ENCODE measurements around the gene ADGRB2. TPM values are rescaled to one million over a fixed set of nuclear protein-coding genes. Genes with fewer than 3 reads are reported as not detected.

ADGRB2 gene
- total and polyA plus RNA-seq, 2 donors from 2014 or later, result 3.2 to 5.3 TPM

GRCh38 chr1:31688233-31688918 lies 75.8 kb downstream of the ADGRB2 start:
- Histone ChIP-seq H3K27me3 (ENCODE audit: control insufficient read depth, insufficient read depth, low read length) (no peaks in the 10 kb centered on the region), H3K4me3 (ENCODE audit: low read length in 3 of 3) (no peak overlapping the region), H3K4me1 (ENCODE audit: control insufficient read depth in 2 of 3, insufficient read depth in 2 of 3, low read depth in 1 of 3, low read length in 3 of 3) (no peaks in the 10 kb centered on the region), H3K9ac (ENCODE audit: low read length in 3 of 3) (no peak overlapping the region), H3K27ac (ENCODE audit: low read depth in 2 of 2, low read length in 2 of 2) (no peak overlapping the region), H3K9me3 (ENCODE audit: control insufficient read depth in 2 of 3, insufficient read depth in 1 of 3, low read length in 3 of 3) (no peaks in the 10 kb centered on the region), H3K36me3 (ENCODE audit: control insufficient read depth in 2 of 3, insufficient read depth in 3 of 3, low read length in 3 of 3) (no peaks in the 10 kb centered on the region)
- peak in 1 of 5 donors; percentile 15 for DNase-seq
- no peak for FAIRE-seq
- TF ChIP-seq CTCF (IDR thresholded peaks at IDR 0.05; ENCODE audit: borderline replicate concordance, extremely low read depth, insufficient read depth), result no peak
- intact Hi-C loops (cut with DNase I), result no loop called here

- intact Hi-C loops (cut with DNase I), result no loop called here
- H3K36me3 ChIP-seq (ENCODE audit: control insufficient read depth in 2 of 3, insufficient read depth in 3 of 3, low read length in 3 of 3), result no peaks in the 10 kb centered on the region
Observed at GRCh38 chr1:31687601-31688000, 76.5 kb downstream of the ADGRB2 start.

GRCh38 chr1:31685795-31686194 lies 78.3 kb downstream of the ADGRB2 start:
- H3K27me3 ChIP-seq (ENCODE audit: control insufficient read depth, insufficient read depth, low read length), result no peaks in the 10 kb centered on the region
- intact Hi-C loops (cut with DNase I), result no loop called here
- FAIRE-seq (no peak), DNase-seq (no peak)
- H3K9me3 ChIP-seq (ENCODE audit: control insufficient read depth in 2 of 3, insufficient read depth in 1 of 3, low read length in 3 of 3), result no peaks in the 10 kb centered on the region
- no peak overlapping the region for H3K9ac ChIP-seq (ENCODE audit: low read length in 3 of 3)
- no peaks in the 10 kb centered on the region for H3K36me3 ChIP-seq (ENCODE audit: control insufficient read depth in 2 of 3, insufficient read depth in 3 of 3, low read length in 3 of 3)
- H3K4me3 ChIP-seq (ENCODE audit: low read length in 3 of 3), result no peak overlapping the region
- no peak overlapping the region for H3K27ac ChIP-seq (ENCODE audit: low read depth in 2 of 2, low read length in 2 of 2)
- TF ChIP-seq CTCF (IDR thresholded peaks at IDR 0.05; ENCODE audit: borderline replicate concordance, extremely low read depth, insufficient read depth), result no peak
- H3K4me1 ChIP-seq (ENCODE audit: control insufficient read depth in 2 of 3, insufficient read depth in 2 of 3, low read depth in 1 of 3, low read length in 3 of 3), result no peaks in the 10 kb centered on the region

More at GRCh38 chr1:31687601-31688000, 76.5 kb downstream of the ADGRB2 start:
- H3K9me3 ChIP-seq (ENCODE audit: control insufficient read depth in 2 of 3, insufficient read depth in 1 of 3, low read length in 3 of 3), result no peaks in the 10 kb centered on the region
- FAIRE-seq (no peak), DNase-seq (peak in 1 of 5 donors; percentile 30)
- no peaks in the 10 kb centered on the region for H3K4me1 ChIP-seq (ENCODE audit: control insufficient read depth in 2 of 3, insufficient read depth in 2 of 3, low read depth in 1 of 3, low read length in 3 of 3)
- no peak overlapping the region for H3K9ac ChIP-seq (ENCODE audit: low read length in 3 of 3)
- no peak overlapping the region for H3K27ac ChIP-seq (ENCODE audit: low read depth in 2 of 2, low read length in 2 of 2)
- H3K4me3 ChIP-seq (ENCODE audit: low read length in 3 of 3), result no peak overlapping the region
- no peak for TF ChIP-seq CTCF (IDR thresholded peaks at IDR 0.05; ENCODE audit: borderline replicate concordance, extremely low read depth, insufficient read depth)
- no peaks in the 10 kb centered on the region for H3K27me3 ChIP-seq (ENCODE audit: control insufficient read depth, insufficient read depth, low read length)

Measured in kidney (tissue), 14 donors.